ENCODE measurements around the gene ATRIP. TPM values are rescaled to one million over a fixed set of nuclear protein-coding genes. Genes with fewer than 3 reads are reported as not detected.

The ATRIP gene
- total and polyA plus RNA-seq, 4 experiments from 2014 or later = 11.3 to 15.4 (median 15.1) TPM

GRCh38 chr3:48467473-48468267, 21.1 kb downstream of the ATRIP start:
- peaks cover 20% of the 10 kb centered on the region for H3K36me3 ChIP-seq (ENCODE audit: insufficient read depth, low read length)
- ChIA-PET CTCF (ENCODE audit: partially characterized antibody) (interaction anchor here (0.8 to 4.9 kb wide), 8 partner anchors 18 to 81 kb away, joined by 3 to 34 read pairs (median 4); partner anchors contain the start of genes CCDC51 and TMA7), POLR2A (ENCODE audit: partially characterized antibody) (interaction anchor here (0.9 to 6.4 kb wide), 11 partner anchors 9 to 89 kb away, joined by 3 to 60 read pairs (median 14); partner anchors contain the start of genes ATRIP, CCDC51, PFKFB4 and SHISA5)
- DNase-seq = no peak
- H3K27me3 ChIP-seq (ENCODE audit: insufficient read depth, low read length) = no peaks in the 10 kb centered on the region
- Mint-ChIP-seq H3K9me3 (no peaks in the 10 kb centered on the region), H3K27ac (peak overlapping the region; percentile 67 to 98 (median 96)), H3K27me3 (no peaks in the 10 kb centered on the region), H3K4me1 (peaks cover 26 to 60% (median 48%) of the 10 kb centered on the region in 4 donors), H3K4me3 (peak overlapping the region; percentile 87 to 94 (median 90)), H3K36me3 (peaks cover 17 to 37% of the 10 kb centered on the region in 2 donors)
- no peaks in the 10 kb centered on the region for H3K9me3 ChIP-seq (ENCODE audit: control insufficient read depth in 1 of 2, low read length in 2 of 2)
- peak overlapping the region; percentile 19 to 69 for H3K4me3 ChIP-seq (ENCODE audit: low read length in 2 of 2)
- H3K27ac ChIP-seq (ENCODE audit: low read depth, low read length) = peak overlapping the region; percentile 86
- intact Hi-C loops (cut with micrococcal nuclease) = loop anchor here (1.0 to 2.0 kb wide), 2 partner anchors 38 to 89 kb away; partner anchors contain the start of gene PFKFB4
- H3K4me1 ChIP-seq (ENCODE audit: insufficient read depth, low read length) = peaks cover 73% of the 10 kb centered on the region

- intact Hi-C loops (cut with micrococcal nuclease) = no loop called here
Measured at GRCh38 chr3:48468329-48468731, 21.8 kb downstream of the ATRIP start.

GRCh38 chr3:48469046-48469915, 22.7 kb downstream of the ATRIP start:
- POLR2A ChIA-PET (ENCODE audit: partially characterized antibody) = interaction anchor here (0.7 to 4.4 kb wide), 10 partner anchors 10 to 84 kb away, joined by 3 to 51 read pairs (median 5); partner anchors contain the start of genes ATRIP, CCDC51, SHISA5 and TMA7
- peak overlapping the region; percentile 43 to 94 (median 60) for H3K4me3 Mint-ChIP-seq

More at GRCh38 chr3:48468329-48468731, 21.8 kb downstream of the ATRIP start:
- no peaks in the 10 kb centered on the region for H3K9me3 ChIP-seq (ENCODE audit: control insufficient read depth in 1 of 2, low read length in 2 of 2)
- peak overlapping the region in 1 of 2 donors; percentile 10 for H3K4me3 ChIP-seq (ENCODE audit: low read length in 2 of 2)
- ChIA-PET CTCF (ENCODE audit: partially characterized antibody) (interaction anchor here (1.0 to 4.9 kb wide), 5 partner anchors 14 to 81 kb away, joined by 3 to 34 read pairs (median 4); no protein-coding TSS in a partner anchor), POLR2A (ENCODE audit: partially characterized antibody) (interaction anchor here (0.7 to 4.4 kb wide), 7 partner anchors 9 to 85 kb away, joined by 3 to 51 read pairs (median 14); partner anchors contain the start of genes ATRIP, CCDC51, SHISA5 and TMA7)
- H3K27ac Mint-ChIP-seq = peak overlapping the region; percentile 88 to 98 (median 96)
- peaks cover 76% of the 10 kb centered on the region for H3K4me1 ChIP-seq (ENCODE audit: insufficient read depth, low read length)
- no peaks in the 10 kb centered on the region for H3K27me3 ChIP-seq (ENCODE audit: insufficient read depth, low read length)
- H3K9me3 Mint-ChIP-seq = no peaks in the 10 kb centered on the region
- H3K4me3 Mint-ChIP-seq = peak overlapping the region in 7 of 8 donors; percentile 72 to 94 (median 90)
- peaks cover 20% of the 10 kb centered on the region for H3K36me3 ChIP-seq (ENCODE audit: insufficient read depth, low read length)
- peaks cover 31 to 67% (median 54%) of the 10 kb centered on the region in 4 donors for H3K4me1 Mint-ChIP-seq
- peaks cover 17 to 41% of the 10 kb centered on the region in 2 donors for H3K36me3 Mint-ChIP-seq
- no peaks in the 10 kb centered on the region for H3K27me3 Mint-ChIP-seq
- H3K27ac ChIP-seq (ENCODE audit: low read depth, low read length) = peak overlapping the region; percentile 86
- DNase-seq = no peak

GRCh38 chr3:48470286-48470685, 23.7 kb downstream of the ATRIP start:
- peaks cover 17 to 44% of the 10 kb centered on the region in 2 donors for H3K36me3 Mint-ChIP-seq
- H3K4me3 Mint-ChIP-seq = peak overlapping the region; percentile 42 to 94 (median 66)
- POLR2A ChIA-PET (ENCODE audit: partially characterized antibody) = interaction anchor here (0.6 to 2.5 kb wide), 9 partner anchors 9 to 604 kb away, joined by 3 to 14 read pairs (median 4); partner anchors contain the start of genes ATRIP, CCDC51 and SHISA5
- peak overlapping the region; percentile 75 to 92 (median 83) for H3K27ac Mint-ChIP-seq
- peaks cover 41 to 78% (median 63%) of the 10 kb centered on the region in 4 donors for H3K4me1 Mint-ChIP-seq
- DNase-seq = no peak
- no peaks in the 10 kb centered on the region for H3K27me3 Mint-ChIP-seq
- no peak overlapping the region for H3K4me3 ChIP-seq (ENCODE audit: low read length in 2 of 2)
- no peaks in the 10 kb centered on the region for H3K9me3 Mint-ChIP-seq
- CTCF ChIA-PET (ENCODE audit: partially characterized antibody) = interaction anchor here (1.0 to 11.2 kb wide), 6 partner anchors 23 to 79 kb away, joined by 3 to 83 read pairs (median 14); partner anchors contain the start of gene ATRIP
- H3K4me1 ChIP-seq (ENCODE audit: insufficient read depth, low read length) = peaks cover 87% of the 10 kb centered on the region
- no peaks in the 10 kb centered on the region for H3K9me3 ChIP-seq (ENCODE audit: control insufficient read depth in 1 of 2, low read length in 2 of 2)
- intact Hi-C loops (cut with micrococcal nuclease) = no loop called here
- peaks cover 20% of the 10 kb centered on the region for H3K36me3 ChIP-seq (ENCODE audit: insufficient read depth, low read length)
- H3K27ac ChIP-seq (ENCODE audit: low read depth, low read length) = peak overlapping the region; percentile 46
- no peaks in the 10 kb centered on the region for H3K27me3 ChIP-seq (ENCODE audit: insufficient read depth, low read length)

More at GRCh38 chr3:48469046-48469915, 22.7 kb downstream of the ATRIP start:
- Mint-ChIP-seq H3K36me3 (peaks cover 17 to 41% of the 10 kb centered on the region in 2 donors), H3K4me1 (peaks cover 34 to 71% (median 58%) of the 10 kb centered on the region in 4 donors), H3K9me3 (no peaks in the 10 kb centered on the region), H3K27me3 (no peaks in the 10 kb centered on the region), H3K27ac (peak overlapping the region; percentile 71 to 92 (median 89))
- no peaks in the 10 kb centered on the region for H3K9me3 ChIP-seq (ENCODE audit: control insufficient read depth in 1 of 2, low read length in 2 of 2)
- peaks cover 82% of the 10 kb centered on the region for H3K4me1 ChIP-seq (ENCODE audit: insufficient read depth, low read length)
- no peak overlapping the region for H3K27ac ChIP-seq (ENCODE audit: low read depth, low read length)
- H3K27me3 ChIP-seq (ENCODE audit: insufficient read depth, low read length) = no peaks in the 10 kb centered on the region
- intact Hi-C loops (cut with micrococcal nuclease) = no loop called here
- no peak for DNase-seq
- CTCF ChIA-PET (ENCODE audit: partially characterized antibody) = interaction anchor here (0.7 to 4.9 kb wide), 6 partner anchors 7 to 69 kb away, joined by 3 to 34 read pairs (median 5); partner anchors contain the start of gene ATRIP
- no peak overlapping the region for H3K4me3 ChIP-seq (ENCODE audit: low read length in 2 of 2)
- H3K36me3 ChIP-seq (ENCODE audit: insufficient read depth, low read length) = peaks cover 20% of the 10 kb centered on the region

GRCh38 chr3:48472673-48472922, 26.1 kb downstream of the ATRIP start:
- Mint-ChIP-seq H3K9me3 (no peaks in the 10 kb centered on the region), H3K27ac (peak overlapping the region; percentile 92 to 100 (median 99)), H3K36me3 (peaks cover 15 to 33% of the 10 kb centered on the region in 2 donors), H3K27me3 (no peaks in the 10 kb centered on the region), H3K4me3 (peak overlapping the region; percentile 84 to 99 (median 95)), H3K4me1 (peaks cover 35 to 75% (median 55%) of the 10 kb centered on the region in 4 donors)
- intact Hi-C loops (cut with micrococcal nuclease) = no loop called here
- no peak for DNase-seq
- Histone ChIP-seq H3K27ac (ENCODE audit: low read depth, low read length) (peak overlapping the region; percentile 97), H3K27me3 (ENCODE audit: insufficient read depth, low read length) (no peaks in the 10 kb centered on the region), H3K36me3 (ENCODE audit: insufficient read depth, low read length) (peaks cover 16% of the 10 kb centered on the region), H3K4me3 (ENCODE audit: low read length in 2 of 2) (peak overlapping the region; percentile 93 to 95), H3K4me1 (ENCODE audit: insufficient read depth, low read length) (peaks cover 86% of the 10 kb centered on the region), H3K9me3 (ENCODE audit: control insufficient read depth in 1 of 2, low read length in 2 of 2) (no peaks in the 10 kb centered on the region)
- ChIA-PET CTCF (ENCODE audit: partially characterized antibody) (interaction anchor here (1.1 to 11.2 kb wide), 11 partner anchors 17 to 85 kb away, joined by 3 to 83 read pairs (median 7); partner anchors contain the start of genes ATRIP, CCDC51, PFKFB4 and TMA7), POLR2A (ENCODE audit: partially characterized antibody) (interaction anchor here (0.5 to 4.7 kb wide), 20 partner anchors 8 to 1486 kb away, joined by 3 to 56 read pairs (median 5); partner anchors contain the start of genes ATRIP, CCDC51, SHISA5 and TMA7)

GRCh38 chr3:48472923-48473616, 26.5 kb downstream of the ATRIP start:
- H3K36me3 ChIP-seq (ENCODE audit: insufficient read depth, low read length) = peaks cover 11% of the 10 kb centered on the region
- peaks cover 34 to 75% (median 54%) of the 10 kb centered on the region in 4 donors for H3K4me1 Mint-ChIP-seq

More at GRCh38 chr3:48472923-48473616, 26.5 kb downstream of the ATRIP start:
- peaks cover 86% of the 10 kb centered on the region for H3K4me1 ChIP-seq (ENCODE audit: insufficient read depth, low read length)
- H3K27me3 ChIP-seq (ENCODE audit: insufficient read depth, low read length) = no peaks in the 10 kb centered on the region
- peak overlapping the region; percentile 97 for H3K27ac ChIP-seq (ENCODE audit: low read depth, low read length)
- peak overlapping the region; percentile 93 to 95 for H3K4me3 ChIP-seq (ENCODE audit: low read length in 2 of 2)
- Mint-ChIP-seq H3K9me3 (no peaks in the 10 kb centered on the region), H3K36me3 (peaks cover 12 to 31% of the 10 kb centered on the region in 2 donors), H3K4me3 (peak overlapping the region; percentile 84 to 99 (median 95)), H3K27me3 (no peaks in the 10 kb centered on the region), H3K27ac (peak overlapping the region; percentile 92 to 100 (median 99))
- ChIA-PET CTCF (ENCODE audit: partially characterized antibody) (interaction anchor here (0.7 to 11.2 kb wide), 13 partner anchors 16 to 192 kb away, joined by 3 to 83 read pairs (median 4); partner anchors contain the start of genes ATRIP, CCDC51, PFKFB4 and TMA7), POLR2A (ENCODE audit: partially characterized antibody) (interaction anchor here (0.5 to 4.7 kb wide), 21 partner anchors 8 to 1486 kb away, joined by 3 to 56 read pairs (median 5); partner anchors contain the start of genes ATRIP, CCDC51, NME6 and PFKFB4)
- peak; percentile 93 to 98 (median 96) for DNase-seq
- H3K9me3 ChIP-seq (ENCODE audit: control insufficient read depth in 1 of 2, low read length in 2 of 2) = no peaks in the 10 kb centered on the region
- intact Hi-C loops (cut with micrococcal nuclease) = loop anchor here (1.0 kb wide), 1 partner anchor 33 kb away; the partner anchor contains the start of genes CCDC51 and TMA7

All from CD4-positive, alpha-beta memory T cell (primary cell).